ENCODE measurements around the gene DOCK11. TPM values are rescaled to one million over a fixed set of nuclear protein-coding genes. Genes with fewer than 3 reads are reported as not detected.
"Not testable (repeated sequence)": the region's sequence is repeated elsewhere in the genome, so short reads cannot be mapped to it uniquely, and the experiment has no call there.

DOCK11 gene
- total and polyA plus RNA-seq, 2 donors (not counting 1 experiment from before 2014, with no cell fraction given): 31.0 to 83.5 TPM

GRCh38 chrX:118484216-118484903 lies 11.3 kb upstream of the DOCK11 start:
- Mint-ChIP-seq H3K9me3 (ENCODE audit: insufficient read depth) (no peaks in the 10 kb centered on the region), H3K27ac (no peak overlapping the region)
- WGBS (ENCODE audit: insufficient coverage): no CpG with 5 or more reads among the region's 9 CpGs

GRCh38 chrX:118486693-118487092 lies 8.9 kb upstream of the DOCK11 start:
- WGBS (ENCODE audit: insufficient coverage): no CpG with 5 or more reads among the region's 1 CpG
- H3K27me3 ChIP-seq (replicated peaks in 1 of 4; ENCODE audit: control extremely low read depth in 1 of 4, control insufficient read depth in 3 of 4, insufficient read depth in 4 of 4, low read length in 3 of 4); H3K27ac ChIP-seq (ENCODE audit: low read length in 2 of 2); H3K4me3 ChIP-seq (ENCODE audit: control extremely low read depth in 1 of 5, extremely low read depth in 1 of 5, insufficient read depth in 1 of 5, low read depth in 2 of 5, low read length in 4 of 5); intact Hi-C loops (cut with micrococcal nuclease); POLR2A ChIA-PET; H3K4me3 Mint-ChIP-seq; H3K9ac ChIP-seq (ENCODE audit: low read length); H3K4me1 Mint-ChIP-seq; H3K4me2 ChIP-seq (replicated peaks; ENCODE audit: low read depth, low read length, poor library complexity, severe bottlenecking); H3K27ac Mint-ChIP-seq; H3K79me2 ChIP-seq (ENCODE audit: control insufficient read depth, insufficient read depth, low read length); H3K9me3 ChIP-seq (ENCODE audit: control extremely low read depth in 1 of 3, control insufficient read depth in 2 of 3, insufficient read depth in 1 of 3, low read length in 2 of 3); H2AFZ ChIP-seq (ENCODE audit: insufficient read depth, low read depth, low read length, poor library complexity, severe bottlenecking); H3K36me3 ChIP-seq (replicated peaks in 1 of 2; ENCODE audit: control extremely low read depth in 1 of 2, control insufficient read depth in 1 of 2, extremely low read depth in 1 of 2, insufficient read depth in 2 of 2, low read length in 1 of 2); H3K27me3 Mint-ChIP-seq; H3K9me3 Mint-ChIP-seq (ENCODE audit: insufficient read depth); H3K4me1 ChIP-seq (ENCODE audit: control insufficient read depth in 2 of 2, insufficient read depth in 2 of 2, low read length in 2 of 2); H4K20me1 ChIP-seq (ENCODE audit: control insufficient read depth, insufficient read depth, low read length, poor library complexity, severe bottlenecking); ATAC-seq (ENCODE audit: low read depth); DNase-seq: not testable (repeated sequence)
- CTCF ChIA-PET: interaction anchor here (3.5 kb wide), 1 partner anchor 114 kb away, joined by 10 read pairs; no protein-coding TSS in a partner anchor

More at GRCh38 chrX:118484216-118484903, 11.3 kb upstream of the DOCK11 start:
- POLR2A ChIA-PET: no interaction called here
- ATAC-seq (ENCODE audit: low read depth) (no peak), DNase-seq (no peak)
- no peaks in the 10 kb centered on the region for H3K79me2 ChIP-seq (ENCODE audit: control insufficient read depth, insufficient read depth, low read length)
- H3K4me3 Mint-ChIP-seq: no peak overlapping the region
- TF ChIP-seq CTCF (IDR thresholded peaks at IDR 0.05): no peak
- no peak for TF ChIP-seq EZH2 (IDR thresholded peaks at IDR 0.05; ENCODE audit: borderline replicate concordance, insufficient read depth, low read depth, low read length, poor library complexity, severe bottlenecking)
- H3K27me3 ChIP-seq (replicated peaks in 1 of 4; ENCODE audit: control extremely low read depth in 1 of 4, control insufficient read depth in 3 of 4, insufficient read depth in 4 of 4, low read length in 3 of 4): no peaks in the 10 kb centered on the region
- no peaks in the 10 kb centered on the region for H3K4me1 Mint-ChIP-seq
- H3K9ac ChIP-seq (ENCODE audit: low read length): no peak overlapping the region
- intact Hi-C loops (cut with micrococcal nuclease): no loop called here
- no peaks in the 10 kb centered on the region for H4K20me1 ChIP-seq (ENCODE audit: control insufficient read depth, insufficient read depth, low read length, poor library complexity, severe bottlenecking)
- H3K4me3 ChIP-seq (ENCODE audit: control extremely low read depth in 1 of 5, extremely low read depth in 1 of 5, insufficient read depth in 1 of 5, low read depth in 2 of 5, low read length in 4 of 5): no peak overlapping the region
- H3K36me3 ChIP-seq (replicated peaks in 1 of 2; ENCODE audit: control extremely low read depth in 1 of 2, control insufficient read depth in 1 of 2, extremely low read depth in 1 of 2, insufficient read depth in 2 of 2, low read length in 1 of 2): no peaks in the 10 kb centered on the region
- no peak overlapping the region for H2AFZ ChIP-seq (ENCODE audit: insufficient read depth, low read depth, low read length, poor library complexity, severe bottlenecking)
- H3K27ac ChIP-seq (ENCODE audit: low read length in 2 of 2): no peak overlapping the region
- no peak overlapping the region for H3K4me2 ChIP-seq (replicated peaks; ENCODE audit: low read depth, low read length, poor library complexity, severe bottlenecking)
- no peaks in the 10 kb centered on the region for H3K27me3 Mint-ChIP-seq
- CTCF ChIA-PET: interaction anchor here (1.8 kb wide), 1 partner anchor 118 kb away, joined by 7 read pairs; no protein-coding TSS in a partner anchor
- H3K4me1 ChIP-seq (ENCODE audit: control insufficient read depth in 2 of 2, insufficient read depth in 2 of 2, low read length in 2 of 2): no peaks in the 10 kb centered on the region
- H3K9me3 ChIP-seq (ENCODE audit: control extremely low read depth in 1 of 3, control insufficient read depth in 2 of 3, insufficient read depth in 1 of 3, low read length in 2 of 3): no peaks in the 10 kb centered on the region
